GM12874 (cell line): Measurements from ENCODE around the gene SLC11A1.

Experiments
- TF ChIP-seq, protein P1 (sequence below): IDR thresholded peaks from 2 replicates; pipeline ENCODE4 v1.5.1; 2011; ENCODE audit warnings: low read depth, mild to moderate bottlenecking, control low read depth, low read length, moderate library complexity; ENCODE audit not compliant: insufficient read depth

SLC11A1 gene, protein sequence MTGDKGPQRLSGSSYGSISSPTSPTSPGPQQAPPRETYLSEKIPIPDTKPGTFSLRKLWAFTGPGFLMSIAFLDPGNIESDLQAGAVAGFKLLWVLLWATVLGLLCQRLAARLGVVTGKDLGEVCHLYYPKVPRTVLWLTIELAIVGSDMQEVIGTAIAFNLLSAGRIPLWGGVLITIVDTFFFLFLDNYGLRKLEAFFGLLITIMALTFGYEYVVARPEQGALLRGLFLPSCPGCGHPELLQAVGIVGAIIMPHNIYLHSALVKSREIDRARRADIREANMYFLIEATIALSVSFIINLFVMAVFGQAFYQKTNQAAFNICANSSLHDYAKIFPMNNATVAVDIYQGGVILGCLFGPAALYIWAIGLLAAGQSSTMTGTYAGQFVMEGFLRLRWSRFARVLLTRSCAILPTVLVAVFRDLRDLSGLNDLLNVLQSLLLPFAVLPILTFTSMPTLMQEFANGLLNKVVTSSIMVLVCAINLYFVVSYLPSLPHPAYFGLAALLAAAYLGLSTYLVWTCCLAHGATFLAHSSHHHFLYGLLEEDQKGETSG

GRCh38 chr2:218381916-218382366 lies at the start of gene SLC11A1:
SLC11A1 (plus strand) TSS chr2:218382273; CDS start chr2:218382369, 96 bp downstream.
- TF ChIP-seq, protein P1, sequence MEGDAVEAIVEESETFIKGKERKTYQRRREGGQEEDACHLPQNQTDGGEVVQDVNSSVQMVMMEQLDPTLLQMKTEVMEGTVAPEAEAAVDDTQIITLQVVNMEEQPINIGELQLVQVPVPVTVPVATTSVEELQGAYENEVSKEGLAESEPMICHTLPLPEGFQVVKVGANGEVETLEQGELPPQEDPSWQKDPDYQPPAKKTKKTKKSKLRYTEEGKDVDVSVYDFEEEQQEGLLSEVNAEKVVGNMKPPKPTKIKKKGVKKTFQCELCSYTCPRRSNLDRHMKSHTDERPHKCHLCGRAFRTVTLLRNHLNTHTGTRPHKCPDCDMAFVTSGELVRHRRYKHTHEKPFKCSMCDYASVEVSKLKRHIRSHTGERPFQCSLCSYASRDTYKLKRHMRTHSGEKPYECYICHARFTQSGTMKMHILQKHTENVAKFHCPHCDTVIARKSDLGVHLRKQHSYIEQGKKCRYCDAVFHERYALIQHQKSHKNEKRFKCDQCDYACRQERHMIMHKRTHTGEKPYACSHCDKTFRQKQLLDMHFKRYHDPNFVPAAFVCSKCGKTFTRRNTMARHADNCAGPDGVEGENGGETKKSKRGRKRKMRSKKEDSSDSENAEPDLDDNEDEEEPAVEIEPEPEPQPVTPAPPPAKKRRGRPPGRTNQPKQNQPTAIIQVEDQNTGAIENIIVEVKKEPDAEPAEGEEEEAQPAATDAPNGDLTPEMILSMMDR, result no peak

DNA sequence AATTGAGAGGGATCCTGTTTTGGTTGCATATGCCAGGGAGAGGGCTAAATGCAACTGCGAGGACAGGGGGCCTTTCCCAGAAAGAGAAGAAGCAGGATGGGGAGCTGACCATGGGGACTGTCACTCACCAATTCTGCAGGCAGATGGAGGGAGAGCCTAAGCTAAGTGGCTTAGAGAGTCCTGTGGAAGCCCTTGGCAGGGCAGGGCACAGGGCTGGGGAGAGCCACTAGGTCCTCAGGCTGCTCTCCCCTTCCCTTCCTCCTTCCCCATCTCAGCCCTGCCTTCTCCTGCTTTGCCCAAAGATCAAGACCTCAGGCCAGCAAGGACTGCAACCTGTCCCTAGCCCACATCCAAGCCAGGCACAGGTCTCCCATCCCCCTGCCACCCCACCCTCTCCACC lies 49.8 kb upstream of the SLC11A1 start:
- TF ChIP-seq, protein P1, result no peak

DNA sequence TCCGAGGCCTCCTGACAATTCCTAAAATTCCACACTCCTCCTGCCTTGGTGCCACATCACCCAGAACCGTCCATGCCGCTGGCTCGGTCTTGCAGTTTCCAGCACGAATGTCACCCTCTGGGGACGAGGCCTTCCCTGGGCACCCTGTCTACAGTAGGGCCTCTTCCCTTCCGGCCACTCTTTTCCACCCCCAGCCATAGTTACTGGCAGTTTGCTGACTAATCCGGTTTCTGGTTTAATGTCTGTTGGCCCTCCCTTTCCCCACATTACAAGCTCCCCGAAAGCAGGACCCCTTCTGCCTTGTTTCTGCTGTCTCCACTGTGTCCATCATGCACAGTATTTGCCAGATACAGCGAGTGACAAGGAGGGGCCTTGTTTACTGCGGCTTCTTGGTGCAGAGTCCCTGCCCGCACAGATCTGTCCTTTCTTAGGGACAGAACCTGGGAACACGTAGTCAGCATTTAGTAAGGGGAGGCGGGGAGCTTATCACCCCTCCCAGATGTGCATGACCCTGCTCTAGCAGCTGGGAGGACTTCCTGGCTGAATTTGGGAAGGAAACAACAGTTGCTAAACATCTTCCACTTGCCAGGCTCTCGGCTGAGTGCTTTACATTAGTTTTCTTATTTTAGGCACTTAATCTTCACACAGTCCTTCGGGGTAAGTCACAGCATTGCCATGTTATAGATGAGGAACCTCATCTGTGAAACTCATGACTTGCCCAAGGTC lies 49.0 kb upstream of the SLC11A1 start:
- TF ChIP-seq, protein P1, result no peak

DNA sequence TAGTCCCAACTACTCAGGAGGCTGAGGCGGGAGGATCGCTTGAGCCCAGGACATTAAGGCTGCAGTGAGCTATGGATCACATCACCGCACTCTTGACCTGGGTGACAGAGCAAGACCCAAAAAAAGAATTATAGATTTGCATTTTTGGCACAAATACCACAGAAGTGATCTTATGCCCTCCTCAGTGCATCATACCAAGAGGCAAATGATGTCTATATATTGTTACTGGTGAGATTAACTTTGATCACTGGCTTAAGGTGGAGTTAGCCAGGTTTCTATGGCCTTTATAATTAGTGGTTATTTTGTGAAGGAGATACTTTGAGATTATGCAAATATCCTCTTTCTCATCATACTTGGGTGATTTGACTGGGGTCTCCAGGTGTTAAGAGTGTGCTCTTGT lies 47.5 kb upstream of the SLC11A1 start:
- TF ChIP-seq, protein P1, result no peak

DNA sequence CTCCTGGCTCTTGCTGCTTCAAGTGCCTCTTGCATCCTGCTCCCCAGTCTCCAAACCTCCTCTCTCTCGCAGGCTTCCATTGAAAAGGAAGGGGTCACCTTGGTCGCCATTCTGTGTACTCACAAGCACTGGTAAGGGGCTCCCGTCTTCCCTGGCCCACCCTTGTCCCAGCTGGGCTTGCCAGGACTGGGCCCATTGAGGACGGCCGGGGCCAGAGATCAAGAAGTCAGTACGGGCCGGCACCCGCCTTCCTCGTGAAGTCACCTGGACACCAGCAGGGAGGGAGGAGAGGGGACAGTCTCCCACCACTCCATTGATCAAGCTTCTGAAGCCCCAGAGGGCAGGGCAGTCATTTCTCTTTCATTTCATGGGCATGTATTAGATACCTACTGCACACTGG lies 41.4 kb upstream of the SLC11A1 start:
- TF ChIP-seq, protein P1, result no peak

GRCh38 chr2:218341381-218341780 lies 40.7 kb upstream of the SLC11A1 start:
- TF ChIP-seq, protein P1, result no peak

GRCh38 chr2:218342837-218343236 lies 39.2 kb upstream of the SLC11A1 start:
- TF ChIP-seq, protein P1, result no peak
